Suprapubic skin (tissue), 3 donors: ENCODE results near the gene NOL11.
"Not testable (repeated sequence)": the region's sequence is repeated elsewhere in the genome, so short reads cannot be mapped to it uniquely, and the experiment has no call there.

ENCODE experiments used
- CTCF ChIP-seq, 2 donors: fragments of 200-600 bp in 1 of 2; fragments of 450-650 bp in 1 of 2; sonication (generic) in 1 of 2; IDR thresholded peaks; one replicate each; pipeline ENCODE4 v1.5.1; 2016 to 2019; ENCODE audit warnings: antibody characterized with exemption in 2 of 2, mild to moderate bottlenecking in 1 of 2, moderate library complexity in 1 of 2
- POLR2A ChIP-seq, 2 donors: fragments of 450-650 bp; IDR thresholded peaks; one replicate each; pipeline ENCODE4 v1.6.1; 2017; ENCODE audit warnings: antibody characterized with exemption in 2 of 2, mild to moderate bottlenecking in 2 of 2, moderate library complexity in 2 of 2

DNA sequence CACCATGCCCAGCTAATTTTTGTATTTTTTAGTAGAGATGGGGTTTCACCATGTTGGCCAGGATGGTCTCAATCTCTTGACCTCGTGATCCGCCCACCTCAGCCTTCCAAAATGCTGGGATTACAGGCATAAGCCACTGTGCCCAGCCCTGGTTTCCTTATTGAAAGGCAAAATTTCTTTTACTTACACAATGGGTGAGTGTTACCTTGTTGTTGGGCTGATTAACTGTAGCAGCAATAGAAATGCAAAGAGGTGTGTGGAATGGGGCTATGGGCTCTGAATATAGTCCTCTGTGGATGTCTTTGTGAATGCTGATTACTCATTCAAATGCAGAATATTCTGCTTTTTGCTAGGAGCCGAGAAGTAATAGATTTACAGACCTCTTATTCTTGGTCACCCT, 34.4 kb downstream of the NOL11 start:
- TF ChIP-seq POLR2A, CTCF (IDR thresholded peaks at IDR 0.05): not testable (repeated sequence)
